GM19324 (cell line): ENCODE measurements around the gene DDX50.
"Not testable (repeated sequence)": the region's sequence is repeated elsewhere in the genome, so short reads cannot be mapped to it uniquely, and the experiment has no call there.

Experiments
- ATAC-seq: cut with Tn5 transposase; IDR thresholded peaks from one replicate; pipeline ENCODE4 v1.9.1; 2021; ENCODE audit warnings: mild to moderate bottlenecking, moderate library complexity; ENCODE audit not compliant: unreplicated experiment, low FRiP score

The DDX50 gene

GRCh38 chr10:68901105-68901927, at the start of gene DDX50:
DDX50 (plus strand) TSS chr10:68901315; CDS start chr10:68901385, 70 bp downstream.
- ATAC-seq: peak; percentile 99

GRCh38 chr10:68856352-68856751, 44.8 kb upstream of the DDX50 start:
- ATAC-seq: no peak

- no peak for ATAC-seq
Observed at GRCh38 chr10:68857005-68857404, 44.1 kb upstream of the DDX50 start.

- no peak for ATAC-seq
Observed at GRCh38 chr10:68861253-68861652, 39.9 kb upstream of the DDX50 start.

- ATAC-seq: no peak
Observed at GRCh38 chr10:68864611-68865010, 36.5 kb upstream of the DDX50 start.

- ATAC-seq: not testable (repeated sequence)
Observed at GRCh38 chr10:68868173-68868572, 32.9 kb upstream of the DDX50 start.

GRCh38 chr10:68869623-68870022, 31.5 kb upstream of the DDX50 start:
- ATAC-seq: no peak

GRCh38 chr10:68870061-68870460, 31.1 kb upstream of the DDX50 start:
- no peak for ATAC-seq

- ATAC-seq: no peak
Observed at GRCh38 chr10:68870545-68871104, 30.5 kb upstream of the DDX50 start.

GRCh38 chr10:68871105-68871711, 29.9 kb upstream of the DDX50 start:
- no peak for ATAC-seq

GRCh38 chr10:68871731-68872342, 29.3 kb upstream of the DDX50 start:
- ATAC-seq: no peak

- ATAC-seq: no peak
Observed at GRCh38 chr10:68876246-68877138, 24.6 kb upstream of the DDX50 start.

GRCh38 chr10:68877482-68878110, 23.5 kb upstream of the DDX50 start:
- no peak for ATAC-seq

GRCh38 chr10:68878496-68878895, 22.6 kb upstream of the DDX50 start:
- ATAC-seq: no peak

- ATAC-seq: no peak
Observed at GRCh38 chr10:68879628-68880027, 21.5 kb upstream of the DDX50 start.

- no peak for ATAC-seq
Observed at GRCh38 chr10:68880181-68880580, 20.9 kb upstream of the DDX50 start.

- ATAC-seq: no peak
Observed at GRCh38 chr10:68895041-68895440, 6.1 kb upstream of the DDX50 start.

- no peak for ATAC-seq
Observed at GRCh38 chr10:68897336-68897741, 3.8 kb upstream of the DDX50 start.

- ATAC-seq: no peak
Observed at GRCh38 chr10:68899186-68899745, 1.8 kb upstream of the DDX50 start.
